Heart right ventricle (tissue), 16 donors: Measurements from ENCODE around the gene BCAN. TPM values are rescaled to one million over a fixed set of nuclear protein-coding genes. Genes with fewer than 3 reads are reported as not detected.

Experiments used
- ATAC-seq, 8 donors: fragments of 200-7000 bp; cut with Tn5 transposase; one replicate each; pipeline ENCODE4 v1.9.1; 2020; ENCODE audit warnings: mild to moderate bottlenecking in 8 of 8, moderate library complexity in 8 of 8, moderate number of reproducible peaks in 1 of 8
- DNase-seq, 2 donors: peaks; one replicate each; pipeline ENCODE4 v3.0.0-alpha.2; 2020
- H3K27ac ChIP-seq, 10 donors: fragments of 200-600 bp; sonication (generic) in 2 of 10; one replicate each; pipeline versions ENCODE4 v1.5.0 to v1.8.0; 2020 to 2022; ENCODE audit warnings: mild to moderate bottlenecking in 3 of 10
- H3K27me3 ChIP-seq, 7 donors: fragments of 200-600 bp; one replicate each; pipeline ENCODE4 v1.8.0; 2021 to 2022; ENCODE audit warnings: mild to moderate bottlenecking in 2 of 7
- H3K36me3 ChIP-seq, 9 donors: fragments of 200-600 bp; sonication (generic) in 1 of 9; one replicate each; pipeline versions ENCODE4 v1.5.0 to v1.8.0; 2020 to 2022; ENCODE audit warnings: mild to moderate bottlenecking in 2 of 9
- H3K4me1 ChIP-seq, 9 donors: fragments of 200-600 bp; sonication (generic) in 1 of 9; one replicate each; pipeline versions ENCODE4 v1.5.0 to v1.8.0; 2020 to 2022; ENCODE audit warnings: mild to moderate bottlenecking in 4 of 9
- H3K4me3 ChIP-seq, 10 donors: fragments of 200-600 bp; sonication (generic) in 2 of 10; one replicate each; pipeline versions ENCODE4 v1.5.0 to v1.8.0; 2020 to 2022; ENCODE audit warnings: mild to moderate bottlenecking in 7 of 10, moderate library complexity in 2 of 10
- H3K9me3 ChIP-seq, 11 donors: fragments of 200-600 bp in 10 of 11; sonication (generic) in 2 of 11; one replicate each; pipeline versions ENCODE4 v1.5.0 to v1.8.0; 2013 to 2022; ENCODE audit warnings: mild to moderate bottlenecking in 2 of 11, control low read depth in 1 of 11, moderate library complexity in 1 of 11
- CTCF ChIP-seq, 9 donors: fragments of 200-600 bp; sonication (generic) in 2 of 9; IDR thresholded peaks; one replicate each; pipeline versions ENCODE4 v1.5.0 to v1.8.0; 2021 to 2022; ENCODE audit warnings: antibody characterized with exemption in 9 of 9, mild to moderate bottlenecking in 5 of 9, moderate library complexity in 1 of 9
- WGBS, 2 donors: extraction: QIAGEN DNeasy Blood & Tissue Kit; methylation state at CpG; one replicate each; pipeline ENCODE4 v1.1.7; 2013; ENCODE audit warnings: inconsistent platforms in 1 of 2; 5-methylcytosine and 5-hydroxymethylcytosine counted together
- intact Hi-C, 10 donors: fragments of 100-400 bp; cut with DNase I; formaldehyde crosslinking; loops; one replicate each; pipeline versions ENCODE4 v1.11.1 to v1.14.2; 2022
- polyA plus RNA-seq, 2 donors: library from polyadenylated mRNA; stranded (reverse); fragments of 200-250 nt; gene quantifications; one replicate each; pipeline ENCODE4 v1.2.3, GENCODE V29; 2013
- total RNA-seq, 10 donors: library from RNA; stranded (reverse); fragmentation: NEBNext Ultra II Directional in 3 of 10; extraction: Animal tissue kit (Norgen Biotek cat#: 25700) in 3 of 10; gene quantifications; one replicate each; pipeline versions ENCODE4 v1.2.1 to v1.2.4, GENCODE V29; 2021 to 2023
- donor health status: Arrhythmogenic right ventricular cardiomyopathy.
- donor health status: ischemic (EF 13 %, LVEDD 7.1; RV severe dilation, severe dysfunction).
- donor health status: healthy with polysubstance abuse.
- donor health status: DM: no; HTN: yes; CAD: no.
- donor health status: DM: no; HTN: no; CAD: no.
- donor health status: ischemic (EF 25% LVEDD 6.9; RV normal size, moderate dysfunction).
- donor health status: ischemic (EF 25% LVEDD 5.7; RV mildly dilated, moderate dysfunction).
- donor health status: healthy.
- donor health status: DM: yes; HTN: yes; CAD: no.
- donor health status: Ischemic cardiomyopathy.
- donor health status: ischemic (EF 35%, LVEDD 5.7; RV mildly dilated, moderate dysfunction).
- donor health status: nonischemic (EF 11% LVEDD 7.7; RV severe dilation, severe dysfunction).
- donor health status: DM: yes; HTN: yes; CAD: no.
- donor health status: PGD.
- donor health status: ischemic (EF 29% LVEDD 5.4; RV normal size, mild dysfunction).
- donor health status: nonischemic (EF 23%, LVEDD 6.1; RV moderate dilation, normal function).

The BCAN gene
- total and polyA plus RNA-seq, 12 donors, result 0.14 to 0.52 (median 0.24) TPM; not detected in 4

GRCh38 chr1:156700736-156701531 lies 59.0 kb downstream of the BCAN start:
- WGBS, 2 donors, result 85 to 86% methylated on average over 8 of the region's 8 CpGs
- no peak for ATAC-seq

GRCh38 chr1:156703336-156703735 lies 61.4 kb downstream of the BCAN start:
- H3K27ac ChIP-seq, result no peak overlapping the region
- H3K36me3 ChIP-seq, result peaks cover 0 to 3% (median 0%) of the 10 kb centered on the region in 9 donors
- H3K4me3 ChIP-seq, result no peak overlapping the region
- ATAC-seq, result no peak
- intact Hi-C loops, result no loop called here
- TF ChIP-seq CTCF (IDR thresholded peaks at IDR 0.05), result no peak
- 81 to 85% methylated on average over 4 of the region's 4 CpGs for WGBS, 2 donors
- H3K4me1 ChIP-seq, result peaks cover 17 to 43% (median 28%) of the 10 kb centered on the region in 9 donors
- H3K9me3 ChIP-seq, result no peaks in the 10 kb centered on the region
- DNase-seq, result no peak
- H3K27me3 ChIP-seq, result peaks cover 5 to 70% (median 55%) of the 10 kb centered on the region in 7 donors

More at GRCh38 chr1:156700736-156701531, 59.0 kb downstream of the BCAN start:
- peaks cover 7 to 20% (median 16%) of the 10 kb centered on the region in 9 donors for H3K4me1 ChIP-seq
- no peak overlapping the region for H3K4me3 ChIP-seq
- peaks cover 0 to 3% (median 0%) of the 10 kb centered on the region in 9 donors for H3K36me3 ChIP-seq
- no peaks in the 10 kb centered on the region for H3K9me3 ChIP-seq
- H3K27ac ChIP-seq, result no peak overlapping the region
- H3K27me3 ChIP-seq, result peaks cover 5 to 69% (median 55%) of the 10 kb centered on the region in 7 donors
- DNase-seq, result no peak
- no peak for TF ChIP-seq CTCF (IDR thresholded peaks at IDR 0.05)
- intact Hi-C loops, result no loop called here

DNA sequence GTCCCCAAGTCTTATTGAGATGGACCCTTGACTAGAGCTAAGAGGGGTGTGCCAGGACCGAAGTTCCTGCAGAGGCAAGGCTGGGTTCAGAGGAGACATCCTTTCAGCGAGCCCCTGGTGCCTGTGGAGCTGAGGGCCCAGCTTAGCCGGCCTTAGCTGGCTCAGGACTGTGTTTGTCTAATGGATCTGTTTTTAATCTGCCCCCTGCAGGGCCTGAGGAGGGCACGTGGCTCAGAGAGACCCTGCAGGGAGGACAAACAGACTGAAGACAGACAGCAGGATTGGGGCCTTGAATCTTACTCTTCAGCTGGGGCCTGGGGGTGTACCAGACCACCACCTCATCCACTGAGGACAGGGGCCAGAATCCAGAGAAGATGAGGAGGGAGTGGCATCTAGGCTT lies 61.8 kb downstream of the BCAN start:
- Histone ChIP-seq H3K9me3 (no peaks in the 10 kb centered on the region), H3K36me3 (peaks cover 0 to 3% (median 0%) of the 10 kb centered on the region in 9 donors), H3K4me1 (peaks cover 17 to 47% (median 28%) of the 10 kb centered on the region in 9 donors), H3K27ac (no peak overlapping the region), H3K4me3 (no peak overlapping the region), H3K27me3 (peaks cover 5 to 70% (median 55%) of the 10 kb centered on the region in 7 donors)
- WGBS, 2 donors, result 57 to 65% methylated on average over 4 of the region's 4 CpGs
- DNase-seq (no peak), ATAC-seq (no peak)
- intact Hi-C loops, result no loop called here
- no peak for TF ChIP-seq CTCF (IDR thresholded peaks at IDR 0.05)

- Histone ChIP-seq H3K36me3 (peaks cover 0 to 3% (median 0%) of the 10 kb centered on the region in 9 donors), H3K9me3 (no peaks in the 10 kb centered on the region), H3K4me1 (peaks cover 17 to 52% (median 29%) of the 10 kb centered on the region in 9 donors), H3K27ac (no peak overlapping the region), H3K27me3 (peaks cover 5 to 70% (median 55%) of the 10 kb centered on the region in 7 donors), H3K4me3 (peak overlapping the region in 3 of 10 donors; percentile 47 to 53 (median 48))
- WGBS, 2 donors, result 63 to 65% methylated on average over 10 of the region's 10 CpGs
- no peak for TF ChIP-seq CTCF (IDR thresholded peaks at IDR 0.05)
- no peak for ATAC-seq
- intact Hi-C loops, result no loop called here
- no peak for DNase-seq
These were observed 62.3 kb downstream of the BCAN start for GRCh38 chr1:156704166-156704711.
